H1 (cell line): ENCODE data around the gene B3GLCT. TPM values are rescaled to one million over a fixed set of nuclear protein-coding genes. Genes with fewer than 3 reads are reported as not detected.

Source experiments
- CTCF ChIA-PET: fragments of 300-600 bp; sonication (Branson Sonifier 250); formaldehyde crosslinking; loops from one replicate; lab custom pipeline; 2021; ENCODE audit not compliant: partially characterized antibody; lab: Charles Lee
- POLR2A ChIA-PET: fragments of 300-600 bp; sonication (Branson Sonifier 250); formaldehyde crosslinking; loops from one replicate; lab custom pipeline; 2021; ENCODE audit warnings: inconsistent platforms; ENCODE audit not compliant: partially characterized antibody; lab: Charles Lee
- DNase-seq, 2 experiments: peaks; one replicate each; pipeline versions ENCODE4 v3.0.0 to v3.0.0-alpha.2; 2010 to 2022; ENCODE audit warnings: low spot score in 2 of 2, low read depth in 1 of 2, mixed read lengths in 1 of 2
- FAIRE-seq: peaks from 2 replicates; lab custom pipeline; 2011; peaks lifted over from hg19 to GRCh38; lab: Jason Lieb, UNC
- H2AFZ ChIP-seq: 2 replicates; pipeline ENCODE4 v1.8.1; 2012; ENCODE audit warnings: low read length, inconsistent platforms
- H2AK5ac ChIP-seq: 2 replicates; pipeline ENCODE4 v1.6.1; 2013; ENCODE audit warnings: low read depth, low read length
- H2BK120ac ChIP-seq: replicated peaks from 2 replicates; pipeline ENCODE3; 2013; ENCODE audit warnings: low read depth, low read length, inconsistent platforms
- H2BK12ac ChIP-seq: 2 replicates; pipeline ENCODE4 v1.6.1; 2013; ENCODE audit warnings: low read depth, low read length
- H2BK15ac ChIP-seq: 2 replicates; pipeline ENCODE4 v1.6.1; 2013; ENCODE audit warnings: low read length
- H2BK20ac ChIP-seq: 2 replicates; pipeline ENCODE4 v1.6.1; 2013; ENCODE audit warnings: low read length
- H2BK5ac ChIP-seq: 2 replicates; pipeline ENCODE4 v1.6.1; 2013; ENCODE audit warnings: low read depth, low read length
- H3K14ac ChIP-seq: 2 replicates; pipeline ENCODE4 v1.6.1; 2013; ENCODE audit warnings: inconsistent platforms; ENCODE audit not compliant: insufficient read length
- H3K18ac ChIP-seq: 2 replicates; pipeline ENCODE4 v1.6.1; 2013; ENCODE audit warnings: low read length; ENCODE audit errors: extremely low read depth
- H3K23ac ChIP-seq: 2 replicates; pipeline ENCODE4 v1.6.1; 2013; ENCODE audit warnings: inconsistent platforms; ENCODE audit not compliant: insufficient read length
- H3K23me2 ChIP-seq: 2 replicates; pipeline ENCODE4 v1.6.1; 2013; ENCODE audit warnings: low read depth, low read length
- H3K27ac ChIP-seq: 2 replicates; pipeline ENCODE4 v1.6.1; 2011; ENCODE audit warnings: low read depth, low read length, inconsistent platforms
- H3K27me3 ChIP-seq, 4 experiments: replicated peaks in 1 of 4; 1 replicate in 1 of 4; 2 replicates in 3 of 4; pipeline versions ENCODE4 v1.6.1 to v1.8.1; 2011 to 2013; ENCODE audit warnings: low read length in 3 of 4, mild to moderate bottlenecking in 3 of 4, inconsistent platforms in 2 of 4, mixed read lengths in 2 of 4, moderate library complexity in 1 of 4; ENCODE audit not compliant: control insufficient read depth in 3 of 4, insufficient read depth in 3 of 4; ENCODE audit errors: extremely low read depth in 1 of 4
- H3K36me3 ChIP-seq, 4 experiments: 2 replicates each; pipeline versions ENCODE4 v1.6.1 to v1.8.1; 2011 to 2013; ENCODE audit warnings: mild to moderate bottlenecking in 4 of 4, low read length in 3 of 4, moderate library complexity in 2 of 4, control low read depth in 1 of 4, inconsistent platforms in 1 of 4; ENCODE audit not compliant: insufficient read depth in 4 of 4, control insufficient read depth in 2 of 4
- H3K4ac ChIP-seq: replicated peaks from 2 replicates; pipeline ENCODE3; 2013; ENCODE audit warnings: low read length, low read depth, mixed read lengths, inconsistent platforms; ENCODE audit not compliant: insufficient read length
- H3K4me1 ChIP-seq, 4 experiments: replicated peaks in 1 of 4; 1 replicate in 1 of 4; 2 replicates in 3 of 4; pipeline versions ENCODE4 v1.6.1 to v1.8.1; 2011 to 2013; ENCODE audit warnings: low read length in 3 of 4, inconsistent platforms in 2 of 4, mixed read lengths in 1 of 4; ENCODE audit not compliant: insufficient read depth in 4 of 4, control insufficient read depth in 3 of 4
- H3K4me2 ChIP-seq, 2 experiments: 2 replicates each; pipeline versions ENCODE4 v1.6.1 to v1.8.1; 2011 to 2013; ENCODE audit warnings: low read depth in 2 of 2, low read length in 2 of 2, control low read depth in 1 of 2, inconsistent platforms in 1 of 2, mild to moderate bottlenecking in 1 of 2; ENCODE audit not compliant: insufficient read depth in 1 of 2
- H3K4me3 ChIP-seq, 4 experiments: fragments of 200-600, 300-600 bp in 1 of 4; sonication (generic), shearing (Covaris generic), sonication (Bioruptor Twin) in 1 of 4; 2 replicates each; pipeline versions ENCODE4 v1.5.1 to v1.8.1; 2011 to 2016; ENCODE audit warnings: low read length in 4 of 4, low read depth in 3 of 4, control low read depth in 2 of 4, inconsistent platforms in 2 of 4, mild to moderate bottlenecking in 2 of 4, mixed read lengths in 1 of 4, moderate library complexity in 1 of 4; ENCODE audit not compliant: insufficient read depth in 2 of 4; ENCODE audit errors: extremely low read depth in 1 of 4
- H3K56ac ChIP-seq: replicated peaks from 2 replicates; pipeline ENCODE3; 2013; ENCODE audit warnings: low read depth, mild to moderate bottlenecking, mixed read lengths, low read length, inconsistent platforms; ENCODE audit not compliant: insufficient read length
- H3K79me1 ChIP-seq: 2 replicates; pipeline ENCODE4 v1.6.1; 2013; ENCODE audit warnings: low read depth, low read length, control low read depth
- H3K79me2 ChIP-seq, 2 experiments: 2 replicates each; pipeline versions ENCODE4 v1.6.1 to v1.8.1; 2012 to 2013; ENCODE audit warnings: low read length in 2 of 2, mild to moderate bottlenecking in 2 of 2, inconsistent platforms in 1 of 2; ENCODE audit not compliant: insufficient read depth in 2 of 2, control insufficient read depth in 1 of 2
- H3K9ac ChIP-seq, 4 experiments: replicated peaks in 1 of 4; 1 replicate in 1 of 4; 2 replicates in 3 of 4; pipeline versions ENCODE4 v1.6.1 to v1.8.1; 2011 to 2013; ENCODE audit warnings: low read depth in 3 of 4, low read length in 3 of 4, control low read depth in 2 of 4, mild to moderate bottlenecking in 2 of 4, moderate library complexity in 2 of 4, inconsistent platforms in 1 of 4; ENCODE audit errors: extremely low read depth in 1 of 4
- H3K9me3 ChIP-seq, 2 experiments: 2 replicates each; pipeline versions ENCODE4 v1.6.1 to v1.8.1; 2012 to 2013; ENCODE audit warnings: mild to moderate bottlenecking in 2 of 2, moderate library complexity in 2 of 2, control low read depth in 1 of 2, inconsistent platforms in 1 of 2, low read depth in 1 of 2, low read length in 1 of 2, mixed read lengths in 1 of 2; ENCODE audit not compliant: insufficient read depth in 2 of 2
- H4K20me1 ChIP-seq, 2 experiments: replicated peaks in 1 of 2; 2 replicates each; pipeline versions ENCODE3 to v1.8.1; 2011 to 2013; ENCODE audit warnings: inconsistent platforms in 2 of 2, low read length in 2 of 2, mild to moderate bottlenecking in 1 of 2; ENCODE audit not compliant: insufficient read depth in 2 of 2, control insufficient read depth in 1 of 2
- H4K5ac ChIP-seq: 2 replicates; pipeline ENCODE4 v1.6.1; 2013; ENCODE audit warnings: low read length, low read depth, mixed read lengths, inconsistent platforms; ENCODE audit not compliant: insufficient read length
- H4K8ac ChIP-seq: 2 replicates; pipeline ENCODE4 v1.8.0; 2013; ENCODE audit warnings: mild to moderate bottlenecking, moderate library complexity, low read length, inconsistent platforms; ENCODE audit not compliant: insufficient read depth; ENCODE audit errors: extremely low read depth
- H4K91ac ChIP-seq: replicated peaks from 2 replicates; pipeline ENCODE3; 2013; ENCODE audit warnings: low read length, mixed read lengths, inconsistent platforms; ENCODE audit not compliant: insufficient read length
- RAD21 ChIP-seq, 2 experiments: IDR thresholded peaks in 1 of 2; conservative IDR thresholded peaks in 1 of 2; 2 replicates each; pipeline ENCODE4 v1.6.1; 2011; ENCODE audit warnings: low read depth in 2 of 2, low read length in 2 of 2, improper control_type of control experiment in 1 of 2, inconsistent platforms in 1 of 2, mild to moderate bottlenecking in 1 of 2, moderate library complexity in 1 of 2
- SP1 ChIP-seq: IDR thresholded peaks from 2 replicates; pipeline ENCODE4 v1.6.1; 2011; ENCODE audit warnings: low read depth, low read length
- WGBS, 2 experiments: shearing (Covaris generic) in 1 of 2; methylation state at CpG; one replicate each; pipeline versions ENCODE4 v1.1.6 to v1.1.7; 2013 to 2015; ENCODE audit warnings: low lambda C conversion rate in 2 of 2, mixed read lengths in 2 of 2, inconsistent platforms in 1 of 2, low coverage in 1 of 2, missing lambda C conversion rate in 1 of 2; ENCODE audit not compliant: insufficient replicate concordance in 2 of 2, insufficient coverage in 1 of 2, insufficient read length in 1 of 2; ENCODE audit errors: extremely low coverage in 1 of 2, missing lambda C conversion rate in 1 of 2; 5-methylcytosine and 5-hydroxymethylcytosine counted together
- polyA plus RNA-seq, 7 experiments: library from polyadenylated mRNA; depleted of rRNA in 3 of 7; stranded (reverse) in 5 of 7; unstranded in 2 of 7; fragments of >200 nt in 5 of 7; fragments of 200-250 nt in 2 of 7; gene quantifications; 1 replicate in 5 of 7; 2 replicates in 1 of 7; 4 replicates in 1 of 7; pipeline versions ENCODE4 v1.2.1 to v1.2.3, GENCODE V29; 2011 to 2013; ENCODE audit warnings: missing spikeins in 2 of 7, mixed read lengths in 2 of 7
- total RNA-seq: library from RNA; stranded (reverse); fragmentation: NEBNext Ultra II Directional; extraction: Animal tissue kit (Norgen Biotek cat#: 25700); gene quantifications from 2 replicates; pipeline ENCODE4 v1.2.1, GENCODE V29; 2021

The B3GLCT gene
- total and polyA plus RNA-seq, 2 of the 8 experiments (the other 6 are each of a cell fraction or from before 2014, with no cell fraction given): 1.5 to 4.1 TPM

GRCh38 chr13:31175847-31176532 is 23.8 kb upstream of the B3GLCT start:
- TF ChIP-seq SP1: no peak
- 0 out of 4 replicates have a peak, but pooled peaks of 1 of the 2 experiments have one; percentile 7 for TF ChIP-seq RAD21 (IDR thresholded peaks at IDR 0.05 in 1 of 2, conservative IDR thresholded peaks at IDR 0.05 in 1 of 2; ENCODE audit: low read depth in 2 of 2, low read length in 2 of 2)
- H3K23me2 ChIP-seq: no peaks in the 10 kb centered on the region
- no peak for DNase-seq

More at GRCh38 chr13:31175847-31176532, 23.8 kb upstream of the B3GLCT start:
- no peak overlapping the region for H2AFZ ChIP-seq
- H4K91ac ChIP-seq: no peak overlapping the region
- H3K4me1 ChIP-seq: no peaks in the 10 kb centered on the region; a peak in 1 of 7 replicates
- no peak overlapping the region for H3K14ac ChIP-seq
- no peaks in the 10 kb centered on the region for H3K27me3 ChIP-seq
- no peak overlapping the region for H2AK5ac ChIP-seq
- H3K79me1 ChIP-seq: no peaks in the 10 kb centered on the region
- no peak overlapping the region for H3K27ac ChIP-seq
- H3K18ac ChIP-seq: no peak overlapping the region
- 89% methylated on average over 3 of the region's 3 CpGs; no CpG with 5 or more reads in 1 of the 2 experiments for WGBS, 2 experiments
- H4K8ac ChIP-seq: no peak overlapping the region
- H3K23ac ChIP-seq: no peak overlapping the region
- FAIRE-seq: no peak
- no peak overlapping the region for H2BK120ac ChIP-seq
- H2BK12ac ChIP-seq: no peak overlapping the region
- no peaks in the 10 kb centered on the region for H3K36me3 ChIP-seq
- ChIA-PET POLR2A (no interaction called here), CTCF (interaction anchor here (1.1 kb wide), 1 partner anchor 267 kb away, joined by 3 read pairs; no protein-coding TSS in a partner anchor)
- H3K4ac ChIP-seq: no peak overlapping the region
- H3K9me3 ChIP-seq: no peaks in the 10 kb centered on the region
- H4K5ac ChIP-seq: no peak overlapping the region
- H2BK5ac ChIP-seq: no peak overlapping the region
- no peaks in the 10 kb centered on the region for H4K20me1 ChIP-seq
- H3K9ac ChIP-seq: no peak overlapping the region
- H3K79me2 ChIP-seq: no peaks in the 10 kb centered on the region
- H3K56ac ChIP-seq: no peak overlapping the region
- no peak overlapping the region for H3K4me2 ChIP-seq
- H3K4me3 ChIP-seq: no peak overlapping the region
- H2BK20ac ChIP-seq: no peak overlapping the region
- no peak overlapping the region for H2BK15ac ChIP-seq
